GM18520 (cell line): ENCODE data around the gene SMIM45.

Experiments used
- ATAC-seq: cut with Tn5 transposase; IDR thresholded peaks from one replicate; pipeline ENCODE4 v1.9.1; 2021; ENCODE audit not compliant: unreplicated experiment

SMIM45 gene

GRCh38 chr22:41968601-41969000 lies 16.7 kb downstream of the SMIM45 start:
- no peak for ATAC-seq

- no peak for ATAC-seq
Measured at GRCh38 chr22:41969110-41969646, 17.2 kb downstream of the SMIM45 start, which contains the start of gene SEPTIN3. Gene SEPTIN3, plus strand, starts transcription at chr22:41969443. Its CDS starts 2,050 bp downstream, at chr22:41971493.

- no peak for ATAC-seq
Measured at GRCh38 chr22:41970601-41971000, 18.7 kb downstream of the SMIM45 start.

GRCh38 chr22:41971431-41971830 lies 19.5 kb downstream of the SMIM45 start:
- no peak for ATAC-seq

- no peak for ATAC-seq
Measured at GRCh38 chr22:41974691-41975290, 22.8 kb downstream of the SMIM45 start.

- ATAC-seq = no peak
Measured at GRCh38 chr22:41975299-41976069, 23.5 kb downstream of the SMIM45 start.

- no peak for ATAC-seq
Measured at GRCh38 chr22:41976070-41976901, 24.3 kb downstream of the SMIM45 start.

GRCh38 chr22:41976961-41977566 lies 25.1 kb downstream of the SMIM45 start:
- no peak for ATAC-seq

GRCh38 chr22:41978732-41979131 lies 26.8 kb downstream of the SMIM45 start:
- no peak for ATAC-seq

- ATAC-seq = no peak
Measured at GRCh38 chr22:41979423-41980250, 27.7 kb downstream of the SMIM45 start.

GRCh38 chr22:41982865-41983264 lies 30.9 kb downstream of the SMIM45 start:
- ATAC-seq = no peak

GRCh38 chr22:41983513-41984405 lies 31.8 kb downstream of the SMIM45 start:
- ATAC-seq = no peak

- no peak for ATAC-seq
Measured at GRCh38 chr22:41987276-41987675, 35.3 kb downstream of the SMIM45 start.

GRCh38 chr22:41989246-41989645 lies 37.3 kb downstream of the SMIM45 start:
- no peak for ATAC-seq

- ATAC-seq = no peak
Measured at GRCh38 chr22:41991111-41991510, 39.2 kb downstream of the SMIM45 start.

GRCh38 chr22:41992496-41992895 lies 40.5 kb downstream of the SMIM45 start:
- ATAC-seq = no peak

- ATAC-seq = no peak
Measured at GRCh38 chr22:41995211-41995610, 43.3 kb downstream of the SMIM45 start.

- ATAC-seq = no peak
Measured at GRCh38 chr22:41996826-41997225, 44.9 kb downstream of the SMIM45 start.
